GM18867 (cell line): ENCODE measurements around the gene FAHD2A.
"Not testable (repeated sequence)": the region's sequence is repeated elsewhere in the genome, so short reads cannot be mapped to it uniquely, and the experiment has no call there.

Experiments
- ATAC-seq: cut with Tn5 transposase; IDR thresholded peaks from one replicate; pipeline ENCODE4 v1.9.1; 2021; ENCODE audit warnings: mild to moderate bottlenecking, moderate library complexity; ENCODE audit not compliant: unreplicated experiment

The FAHD2A gene

DNA sequence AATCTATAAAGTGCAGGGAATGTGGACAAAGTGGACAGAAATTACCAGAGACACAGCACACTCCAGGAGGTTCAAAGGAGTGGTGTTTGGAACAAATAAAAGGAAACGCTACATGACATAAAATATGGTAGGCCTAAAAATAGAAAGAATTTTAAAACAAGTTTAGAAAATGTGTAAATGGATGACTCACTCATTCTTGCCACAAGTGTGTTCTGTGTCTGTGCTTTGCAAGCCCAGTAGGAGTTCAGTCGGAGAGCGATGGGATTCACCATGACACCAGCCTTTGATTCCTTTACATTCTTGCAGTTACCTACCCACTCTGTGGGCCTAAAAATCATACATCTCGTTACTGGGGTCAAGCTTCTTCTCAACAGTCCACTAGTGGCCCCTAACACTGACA, 30.9 kb downstream of the FAHD2A start:
- ATAC-seq, result not testable (repeated sequence)

DNA sequence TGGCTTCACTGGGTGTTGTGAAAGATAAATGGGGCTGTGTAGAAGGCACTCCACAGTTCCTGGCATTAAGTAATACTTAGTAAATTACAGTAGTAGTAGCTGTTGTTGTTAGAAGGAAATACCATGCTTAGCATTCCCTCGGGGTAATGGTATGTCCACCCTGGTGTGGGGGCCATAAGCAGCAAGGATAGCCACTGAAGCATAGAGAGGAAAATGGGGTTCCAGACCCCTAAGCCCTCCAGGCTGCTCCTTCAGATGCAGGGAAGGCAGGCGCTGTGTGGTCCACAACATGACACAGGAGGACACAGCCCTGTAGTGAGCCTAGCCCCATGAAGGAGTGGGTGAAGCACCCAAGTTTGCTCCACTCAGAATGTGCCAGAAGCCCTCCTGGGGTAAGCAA, 31.5 kb downstream of the FAHD2A start:
- not testable (repeated sequence) for ATAC-seq

DNA sequence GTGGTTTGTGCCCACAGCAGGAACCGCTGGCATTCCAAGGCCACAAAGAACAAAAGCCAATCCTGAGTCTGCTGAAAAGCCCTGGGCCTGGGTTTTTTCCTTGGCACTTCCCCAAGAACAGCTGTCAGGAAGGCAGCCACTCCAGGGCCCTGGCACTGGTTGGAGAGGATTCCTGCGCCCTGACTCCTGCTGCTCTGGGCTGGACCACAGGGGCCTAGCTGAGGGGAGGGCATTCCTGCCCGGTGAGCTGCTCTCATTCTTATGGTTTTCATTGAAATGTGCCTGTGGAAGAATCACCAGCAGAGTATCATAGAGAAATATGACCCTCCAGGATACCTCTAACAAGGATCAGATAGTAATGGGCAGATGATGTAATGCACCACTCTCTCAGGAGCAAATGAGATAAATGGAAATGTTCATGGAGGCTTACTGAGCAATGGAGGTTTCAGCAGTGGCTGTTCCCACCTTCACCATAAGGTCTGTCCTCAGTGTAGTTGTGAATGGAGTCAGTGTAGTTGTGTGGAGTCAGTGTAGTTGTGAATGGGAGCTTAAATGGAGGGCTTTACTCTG, 32.1 kb downstream of the FAHD2A start:
- ATAC-seq, result not testable (repeated sequence)

DNA sequence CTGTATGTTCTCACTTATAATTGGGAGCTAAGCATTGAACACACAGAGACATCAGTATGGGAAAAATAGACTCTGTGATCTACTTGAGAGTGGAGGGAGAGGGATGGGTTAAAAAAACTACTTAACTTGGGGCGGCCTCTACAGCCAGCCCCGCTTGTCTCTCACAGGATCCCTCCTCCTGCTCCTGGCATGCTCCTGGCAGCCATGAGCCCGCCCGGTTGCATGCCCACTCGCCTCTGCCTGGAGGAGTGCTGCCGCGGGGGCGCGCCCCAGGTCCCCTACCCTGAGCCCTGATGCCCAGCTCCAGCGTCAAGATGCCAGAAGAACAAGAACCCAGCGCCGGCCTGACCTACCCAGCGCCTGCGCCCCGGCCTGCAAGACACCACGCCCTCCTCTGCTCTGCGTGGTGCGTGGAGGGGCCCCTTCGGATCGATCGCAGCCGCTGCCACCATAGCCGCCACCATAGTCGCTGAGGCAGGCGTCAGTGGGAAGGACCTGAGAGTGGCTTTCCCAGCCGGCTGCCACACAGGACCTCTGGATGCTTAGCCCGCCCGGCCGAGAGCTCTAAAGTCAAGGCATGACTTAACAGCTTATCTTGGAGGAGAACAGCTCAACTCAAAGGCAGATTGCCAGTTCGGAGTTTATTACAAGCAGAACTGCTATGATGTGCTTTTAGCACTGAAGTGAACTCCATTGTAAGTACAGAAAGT, 32.8 kb downstream of the FAHD2A start:
- ATAC-seq, result not testable (repeated sequence)

DNA sequence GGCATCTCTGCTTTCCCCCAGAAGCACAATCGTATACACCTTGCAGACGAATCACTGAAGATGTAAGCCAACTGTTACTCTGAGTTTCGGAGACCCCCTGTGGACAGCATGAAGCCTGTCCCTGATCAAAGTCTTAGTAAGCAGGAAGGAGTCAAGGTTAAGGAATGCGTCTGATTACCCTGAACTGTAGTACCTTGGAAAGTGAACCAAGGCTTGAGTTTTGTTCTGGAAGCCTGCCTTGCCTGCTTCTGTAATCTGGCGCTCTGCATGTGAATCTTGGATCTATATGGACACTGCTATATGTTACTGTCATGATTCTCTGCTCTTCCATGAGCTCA, 33.3 kb downstream of the FAHD2A start:
- ATAC-seq, result not testable (repeated sequence)

DNA sequence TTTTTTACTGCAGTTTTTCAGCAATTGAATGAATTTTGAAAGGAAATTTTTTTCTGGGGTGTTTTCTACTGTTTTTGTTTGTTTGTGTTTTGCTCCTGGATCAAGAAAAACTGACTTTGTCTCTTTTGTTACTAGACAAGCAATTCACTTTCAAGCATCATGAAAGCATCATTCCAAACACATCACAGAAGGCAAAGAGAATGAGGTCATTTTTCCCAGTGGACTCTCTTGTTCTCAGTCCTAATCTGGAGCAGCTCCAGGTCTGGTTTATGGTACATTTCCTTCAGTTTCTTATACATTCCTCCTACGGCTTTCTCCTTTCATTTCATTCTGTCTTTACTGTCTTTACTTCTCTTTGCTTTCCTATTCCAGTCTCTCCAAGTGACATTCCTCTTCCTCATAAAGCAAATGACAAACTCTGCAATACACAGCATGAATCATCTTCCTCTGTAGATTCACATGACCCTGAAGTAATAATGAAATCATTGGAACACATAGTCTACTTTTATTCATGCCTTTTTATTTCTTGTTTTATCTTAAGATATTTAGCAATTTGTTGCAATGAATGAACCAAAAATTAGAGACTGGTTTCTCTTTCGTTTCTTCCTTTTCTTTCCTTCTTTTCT, 40.1 kb downstream of the FAHD2A start:
- ATAC-seq, result not testable (repeated sequence)

DNA sequence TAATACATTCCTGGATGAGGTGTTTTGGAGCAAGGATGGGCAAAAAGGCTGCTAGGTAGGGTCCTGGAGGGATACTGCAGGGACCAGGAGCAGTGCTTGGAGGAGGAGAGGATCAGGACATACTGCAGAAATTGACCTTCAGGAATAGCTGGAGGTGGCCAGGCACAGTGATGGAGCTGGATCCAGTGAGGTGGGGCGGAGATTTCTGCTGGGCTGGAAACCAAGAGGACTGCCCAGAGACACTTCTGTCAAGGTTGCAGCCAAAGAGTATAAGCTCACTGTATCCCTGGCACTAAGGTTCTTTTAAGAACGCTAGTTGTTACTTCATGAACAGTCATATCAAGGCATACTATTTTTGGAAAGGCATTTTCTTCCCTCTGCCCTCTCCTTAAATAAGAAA, 42.8 kb downstream of the FAHD2A start:
- ATAC-seq, result not testable (repeated sequence)

DNA sequence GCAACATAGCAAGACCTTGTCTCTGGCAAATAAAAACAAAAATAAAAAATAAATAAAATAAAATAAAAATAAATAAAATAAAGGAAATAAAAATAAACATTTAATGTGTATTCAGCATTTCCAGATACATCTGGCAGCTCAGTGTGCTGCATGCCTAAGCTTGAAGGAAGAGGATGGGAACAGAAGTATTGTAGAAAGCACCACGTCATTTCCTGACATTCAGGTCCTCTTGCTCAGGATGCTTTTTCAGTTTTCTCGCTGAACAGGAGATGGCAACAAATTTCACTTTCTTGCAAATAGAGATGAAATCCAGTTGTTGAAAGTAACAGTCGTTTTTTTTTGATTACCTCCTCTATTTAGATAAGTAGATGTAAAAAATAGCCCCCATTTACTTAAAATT, 60.8 kb downstream of the FAHD2A start:
- ATAC-seq, result not testable (repeated sequence)
